Fibroblast of lung (primary cell): ENCODE data around the gene SLC23A2. TPM values are rescaled to one million over a fixed set of nuclear protein-coding genes. Genes with fewer than 3 reads are reported as not detected.

Source experiments
- DNase-seq, 2 donors: peaks; one replicate each; pipeline versions ENCODE4 v3.0.0 to v3.0.0-alpha.2; 2010; ENCODE audit warnings: low read depth in 2 of 2
- H2AFZ ChIP-seq: 2 replicates; pipeline ENCODE4 v1.5.1; 2012; ENCODE audit warnings: low read length, control low read depth, inconsistent platforms
- H3K27ac ChIP-seq: 2 replicates; pipeline ENCODE4 v1.5.1; 2011; ENCODE audit warnings: low read length, control low read depth; ENCODE audit not compliant: insufficient read depth
- H3K27me3 ChIP-seq: 2 replicates; pipeline ENCODE4 v1.5.1; 2011; ENCODE audit warnings: mild to moderate bottlenecking, low read length; ENCODE audit not compliant: control insufficient read depth, insufficient read depth
- H3K36me3 ChIP-seq: 2 replicates; pipeline ENCODE4 v1.5.1; 2011; ENCODE audit warnings: low read length; ENCODE audit not compliant: control insufficient read depth, insufficient read depth
- H3K4me1 ChIP-seq: 2 replicates; pipeline ENCODE4 v1.5.1; 2011; ENCODE audit warnings: low read length; ENCODE audit not compliant: control insufficient read depth, insufficient read depth; ENCODE audit errors: extremely low read depth
- H3K4me2 ChIP-seq: 2 replicates; pipeline ENCODE4 v1.5.1; 2011; ENCODE audit warnings: low read length, control low read depth; ENCODE audit not compliant: insufficient read depth; ENCODE audit errors: extremely low read depth
- H3K4me3 ChIP-seq, 4 experiments: fragments of 200-600 bp in 1 of 4; sonication (generic) in 1 of 4; replicated peaks in 1 of 4; 2 replicates each; pipeline ENCODE4 v1.5.1; 2011 to 2016; ENCODE audit warnings: low read length in 4 of 4, low read depth in 3 of 4, mild to moderate bottlenecking in 3 of 4, control low read depth in 2 of 4, inconsistent platforms in 1 of 4, mixed read lengths in 1 of 4; ENCODE audit not compliant: insufficient read depth in 1 of 4; ENCODE audit errors: control extremely low read depth in 1 of 4
- H3K79me2 ChIP-seq: 2 replicates; pipeline ENCODE4 v1.5.1; 2012; ENCODE audit warnings: mild to moderate bottlenecking, low read length, inconsistent platforms; ENCODE audit not compliant: control insufficient read depth, insufficient read depth
- H3K9ac ChIP-seq: 2 replicates; pipeline ENCODE4 v1.5.1; 2011; ENCODE audit warnings: mild to moderate bottlenecking, low read length, control low read depth; ENCODE audit not compliant: insufficient read depth
- H3K9me3 ChIP-seq: 2 replicates; pipeline ENCODE4 v1.5.1; 2012; ENCODE audit warnings: low read depth, low read length; ENCODE audit not compliant: control insufficient read depth, insufficient read depth
- H4K20me1 ChIP-seq: 2 replicates; pipeline ENCODE4 v1.5.1; 2011; ENCODE audit warnings: low read length; ENCODE audit not compliant: control insufficient read depth, insufficient read depth; ENCODE audit errors: extremely low read depth
- CTCF ChIP-seq, 2 donors: IDR thresholded peaks in 1 of 2; conservative IDR thresholded peaks in 1 of 2; 1 replicate in 1 of 2; 2 replicates in 1 of 2; pipeline ENCODE4 v1.5.1; 2011 to 2012; ENCODE audit warnings: low read length in 2 of 2, control low read depth in 1 of 2, inconsistent platforms in 1 of 2, low read depth in 1 of 2, mild to moderate bottlenecking in 1 of 2
- EZH2 ChIP-seq: IDR thresholded peaks from 2 replicates; pipeline ENCODE4 v1.5.1; 2012; ENCODE audit warnings: low read length, control low read depth, mild to moderate bottlenecking; ENCODE audit errors: missing control alignments
- polyA plus RNA-seq, 2 donors: library from polyadenylated mRNA; depleted of rRNA in 1 of 2; stranded (reverse) in 1 of 2; unstranded in 1 of 2; fragments of >200 nt; gene quantifications; 2 replicates each; pipeline ENCODE4 v1.2.1, GENCODE V29; 2011 to 2012; ENCODE audit warnings: missing spikeins in 1 of 2
- total RNA-seq: library from RNA; depleted of rRNA; stranded (reverse); fragments of >200 nt; gene quantifications from 2 replicates; pipeline ENCODE4 v1.2.1, GENCODE V29; 2014

SLC23A2 gene
- total and polyA plus RNA-seq, 2 donors (not counting 1 experiment from before 2014, with no cell fraction given), result 12.1 to 17.5 TPM

DNA sequence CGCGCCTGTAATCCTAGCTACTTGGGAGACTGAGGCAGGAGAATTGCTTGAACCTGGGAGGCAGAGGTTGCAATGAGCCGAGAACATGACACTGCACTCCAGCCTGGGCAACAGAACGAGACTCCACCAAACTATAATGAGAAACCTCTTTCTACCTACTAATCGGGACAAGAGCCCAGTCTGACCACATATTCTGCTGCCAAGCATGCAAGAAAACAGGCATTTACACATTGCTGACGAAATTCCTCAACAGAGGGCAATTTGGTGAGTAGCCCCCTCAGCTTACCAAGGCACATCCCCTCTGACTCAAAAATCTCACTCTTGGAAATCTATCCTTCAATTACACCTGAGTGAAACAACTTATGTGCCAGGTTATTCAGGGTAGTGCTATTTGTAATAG, 81.2 kb downstream of the SLC23A2 start:
- Histone ChIP-seq H3K36me3 (no peaks in the 10 kb centered on the region), H3K79me2 (no peaks in the 10 kb centered on the region), H3K9me3 (no peaks in the 10 kb centered on the region), H3K4me1 (peaks cover 6% of the 10 kb centered on the region), H2AFZ (no peak overlapping the region), H3K27ac (no peak overlapping the region), H3K27me3 (no peaks in the 10 kb centered on the region), H4K20me1 (no peaks in the 10 kb centered on the region), H3K9ac (no peak overlapping the region), H3K4me2 (no peak overlapping the region), H3K4me3 (no peak overlapping the region)
- peak in 1 of 2 donors; percentile 50 for DNase-seq
- TF ChIP-seq EZH2 (no peak), CTCF (conservative IDR thresholded peaks at IDR 0.05 in 1 of 2, IDR thresholded peaks at IDR 0.05 in 1 of 2; ENCODE audit: low read depth in 1 of 2, low read length in 2 of 2) (no peak)

DNA sequence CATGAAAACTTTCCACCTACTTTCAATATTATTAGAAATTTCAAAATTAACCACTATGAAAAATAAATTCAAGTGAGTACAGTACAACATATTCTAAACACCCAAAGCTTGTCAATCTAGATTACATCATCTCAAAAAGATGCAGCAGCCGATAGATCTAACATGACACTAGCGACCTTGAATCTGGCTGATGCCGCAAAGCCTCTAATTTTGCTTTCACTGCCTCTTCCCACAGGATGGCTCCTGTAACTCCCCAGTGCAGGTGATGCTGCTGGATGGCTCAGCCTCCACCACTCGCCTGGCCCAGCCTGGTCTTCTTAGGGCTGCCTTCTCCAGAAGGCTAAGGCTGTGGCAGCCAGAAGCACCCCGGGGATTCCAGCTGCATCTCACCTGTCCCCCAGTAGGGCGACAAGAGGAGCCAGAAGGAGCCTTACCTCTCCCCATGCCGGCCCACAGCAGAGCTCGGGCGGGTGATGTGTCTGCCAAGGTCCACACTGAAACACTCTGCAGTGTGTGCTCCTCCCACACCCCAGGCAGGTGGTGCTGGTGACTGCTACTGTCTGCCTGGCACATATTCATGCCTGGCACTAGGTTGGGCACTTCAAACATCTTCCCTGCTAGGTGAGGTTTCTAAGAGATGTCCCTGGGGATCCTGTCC, 82.1 kb downstream of the SLC23A2 start:
- TF ChIP-seq CTCF (conservative IDR thresholded peaks at IDR 0.05 in 1 of 2, IDR thresholded peaks at IDR 0.05 in 1 of 2; ENCODE audit: low read depth in 1 of 2, low read length in 2 of 2) (no peak), EZH2 (no peak)
- Histone ChIP-seq H3K4me1 (peaks cover 6% of the 10 kb centered on the region), H3K4me3 (no peak overlapping the region), H3K36me3 (no peaks in the 10 kb centered on the region), H3K79me2 (no peaks in the 10 kb centered on the region), H3K4me2 (no peak overlapping the region), H4K20me1 (no peaks in the 10 kb centered on the region), H3K27me3 (no peaks in the 10 kb centered on the region), H2AFZ (no peak overlapping the region), H3K27ac (no peak overlapping the region), H3K9ac (no peak overlapping the region), H3K9me3 (no peaks in the 10 kb centered on the region)
- no peak for DNase-seq

- Histone ChIP-seq H3K27me3 (no peaks in the 10 kb centered on the region), H3K4me2 (no peak overlapping the region), H3K4me3 (no peak overlapping the region), H3K9me3 (no peaks in the 10 kb centered on the region), H3K36me3 (no peaks in the 10 kb centered on the region), H2AFZ (no peak overlapping the region), H3K4me1 (peaks cover 6% of the 10 kb centered on the region), H3K79me2 (no peaks in the 10 kb centered on the region), H4K20me1 (no peaks in the 10 kb centered on the region), H3K27ac (no peak overlapping the region), H3K9ac (no peak overlapping the region)
- DNase-seq, result no peak
- no peak for TF ChIP-seq EZH2
- no peak for TF ChIP-seq CTCF (conservative IDR thresholded peaks at IDR 0.05 in 1 of 2, IDR thresholded peaks at IDR 0.05 in 1 of 2; ENCODE audit: low read depth in 1 of 2, low read length in 2 of 2)
Observed at GRCh38 chr20:4918473-4918872, 82.8 kb downstream of the SLC23A2 start.
